Stimulated activated effector memory CD8-positive, alpha-beta T cell treated with anti-CD3 and anti-CD28 coated beads, Interleukin-12 subunit alpha, Interleukin-12 subunit beta, amount 100 ng/mL, for 72 hours (primary cell): ENCODE measurements around the gene CRYBA2.

Experiments
- ATAC-seq: fragments of 150-1000 bp; cut with Tn5 transposase; 2 replicates; pipeline ENCODE4 v1.10.0; 2021
- DNase-seq, 2 donors: peaks; one replicate each; pipeline ENCODE4 v3.0.0; 2021 to 2022; ENCODE audit warnings: low spot score in 2 of 2
- H3K27ac Mint-ChIP-seq: one replicate; pipeline ENCODE4 v1.8.0; 2022; ENCODE audit warnings: mild to moderate bottlenecking, mixed read lengths
- H3K36me3 Mint-ChIP-seq: one replicate; pipeline ENCODE4 v1.8.0; 2022; ENCODE audit warnings: mild to moderate bottlenecking, mixed read lengths
- H3K4me1 Mint-ChIP-seq: one replicate; pipeline ENCODE4 v1.8.0; 2022; ENCODE audit warnings: mixed read lengths
- H3K4me3 Mint-ChIP-seq: one replicate; pipeline ENCODE4 v1.8.0; 2022; ENCODE audit warnings: mild to moderate bottlenecking, mixed read lengths
- H3K9me3 Mint-ChIP-seq: one replicate; pipeline ENCODE4 v1.8.0; 2022; ENCODE audit warnings: mixed read lengths

Gene CRYBA2

DNA sequence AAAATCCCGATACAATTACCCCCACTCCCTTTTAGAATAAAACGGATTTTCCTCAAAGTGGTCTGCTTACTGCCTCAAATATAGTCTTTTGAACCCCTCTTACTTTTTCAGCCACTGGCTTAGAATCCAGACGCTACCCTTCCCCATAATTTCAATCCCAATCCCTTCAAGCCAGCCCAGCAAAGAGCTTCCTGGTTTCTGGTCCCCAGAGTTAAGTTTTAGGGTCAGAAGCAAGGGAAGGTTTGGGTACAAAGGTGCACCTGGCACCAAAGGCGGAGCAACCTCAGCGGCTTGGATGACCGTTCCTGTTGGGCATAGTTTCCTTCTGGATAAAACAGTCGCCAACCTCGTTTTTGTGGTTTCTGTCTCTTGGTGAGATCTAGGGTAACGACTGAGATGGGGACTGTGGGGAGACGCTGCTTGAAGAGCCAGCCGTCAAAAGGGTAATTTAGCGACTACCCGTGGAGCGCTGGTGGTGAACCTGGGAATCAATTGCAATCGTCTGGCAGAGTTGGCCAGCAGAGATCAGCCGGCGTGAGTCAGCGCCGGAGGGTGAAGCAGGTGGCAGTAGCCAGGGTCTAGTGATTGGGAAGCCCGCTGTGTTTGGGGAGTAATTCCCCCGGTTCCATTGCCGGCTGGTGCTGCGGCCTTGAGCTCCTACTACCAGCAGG is 9.8 kb downstream of the CRYBA2 start:
- H3K36me3 Mint-ChIP-seq = peaks cover 6% of the 10 kb centered on the region
- H3K4me1 Mint-ChIP-seq = peaks cover 35% of the 10 kb centered on the region
- ATAC-seq = no peak
- no peak overlapping the region for H3K27ac Mint-ChIP-seq
- DNase-seq = no peak
- H3K4me3 Mint-ChIP-seq = no peak overlapping the region
- no peaks in the 10 kb centered on the region for H3K9me3 Mint-ChIP-seq

DNA sequence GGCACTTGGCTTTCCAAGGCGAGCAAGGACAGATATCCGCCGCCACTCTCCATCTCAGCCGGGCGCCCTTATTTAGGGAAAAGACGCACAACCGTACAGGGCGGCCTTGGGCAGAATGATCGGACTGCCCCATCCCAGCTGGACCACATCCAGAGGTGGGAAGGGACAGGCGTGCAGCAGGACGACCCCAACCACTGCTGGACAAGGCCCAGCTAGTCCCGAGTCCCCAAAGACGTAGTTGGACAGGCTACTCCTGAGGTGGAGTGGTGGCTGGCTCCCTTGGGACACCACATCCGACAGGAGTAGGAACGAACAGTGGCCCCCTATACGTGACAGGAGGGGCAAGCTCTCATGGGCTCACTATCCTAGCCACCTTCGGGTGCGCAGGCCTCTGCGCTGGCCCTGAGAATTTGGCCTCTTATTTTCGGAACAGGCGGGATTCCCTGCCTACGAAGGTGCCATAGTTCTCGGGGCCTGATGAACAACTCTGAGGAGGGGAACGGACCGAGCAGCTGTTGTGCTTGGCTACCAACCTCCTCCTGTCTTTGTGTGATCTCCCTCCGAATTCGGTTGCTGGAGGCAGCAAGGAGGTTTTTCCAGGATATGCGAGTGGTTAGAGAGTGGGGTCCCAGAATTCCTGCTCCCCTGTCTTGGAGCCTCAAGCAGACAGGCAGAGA is 10.5 kb downstream of the CRYBA2 start:
- Mint-ChIP-seq H3K4me3 (peak overlapping the region; percentile 74), H3K4me1 (peaks cover 35% of the 10 kb centered on the region), H3K9me3 (no peaks in the 10 kb centered on the region)

DNA sequence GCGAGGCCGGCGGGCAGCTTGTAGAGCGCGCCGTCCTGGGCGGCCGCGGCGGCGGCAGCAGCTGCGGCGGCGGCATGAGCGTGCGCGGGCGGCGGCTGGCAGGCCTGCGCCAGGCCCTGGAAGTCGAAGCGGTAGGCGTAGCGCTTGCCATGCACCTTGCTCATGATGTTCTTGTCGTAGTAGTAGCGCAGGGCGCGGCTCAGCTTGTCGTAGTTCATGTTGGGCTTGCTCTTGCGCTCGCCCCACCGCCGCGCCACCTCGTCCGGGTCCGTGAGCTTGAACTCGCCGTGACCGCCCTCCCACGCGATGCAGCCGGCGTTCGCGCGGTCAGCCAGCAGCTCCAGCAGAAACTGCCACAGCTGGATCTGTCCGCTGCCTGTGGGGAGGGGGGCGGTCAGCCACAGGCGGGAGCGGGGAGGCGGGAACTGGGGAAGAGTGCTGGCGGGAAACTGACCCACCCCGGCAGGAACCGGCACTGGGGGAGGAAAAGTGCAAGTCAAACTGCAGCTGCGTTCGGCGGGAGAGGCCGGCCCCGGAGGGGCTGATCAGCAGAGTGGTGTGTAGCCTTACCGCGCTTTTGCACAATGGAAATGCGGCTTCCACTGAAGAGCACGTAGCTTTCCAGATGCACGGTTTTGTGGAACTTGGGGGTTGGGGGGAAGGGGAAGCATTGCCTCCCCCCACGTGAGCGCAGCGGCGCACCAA is 11.2 kb downstream of the CRYBA2 start:
- Mint-ChIP-seq H3K36me3 (peaks cover 6% of the 10 kb centered on the region), H3K9me3 (no peaks in the 10 kb centered on the region), H3K4me3 (peak overlapping the region; percentile 74), H3K4me1 (peaks cover 35% of the 10 kb centered on the region), H3K27ac (no peak overlapping the region)
- no peak for DNase-seq
- peak; percentile 27 for ATAC-seq

More for the DNA sequence above, 10.5 kb downstream of the CRYBA2 start:
- ATAC-seq (no peak), DNase-seq (no peak)
- Mint-ChIP-seq H3K27ac (no peak overlapping the region), H3K36me3 (peaks cover 6% of the 10 kb centered on the region)

DNA sequence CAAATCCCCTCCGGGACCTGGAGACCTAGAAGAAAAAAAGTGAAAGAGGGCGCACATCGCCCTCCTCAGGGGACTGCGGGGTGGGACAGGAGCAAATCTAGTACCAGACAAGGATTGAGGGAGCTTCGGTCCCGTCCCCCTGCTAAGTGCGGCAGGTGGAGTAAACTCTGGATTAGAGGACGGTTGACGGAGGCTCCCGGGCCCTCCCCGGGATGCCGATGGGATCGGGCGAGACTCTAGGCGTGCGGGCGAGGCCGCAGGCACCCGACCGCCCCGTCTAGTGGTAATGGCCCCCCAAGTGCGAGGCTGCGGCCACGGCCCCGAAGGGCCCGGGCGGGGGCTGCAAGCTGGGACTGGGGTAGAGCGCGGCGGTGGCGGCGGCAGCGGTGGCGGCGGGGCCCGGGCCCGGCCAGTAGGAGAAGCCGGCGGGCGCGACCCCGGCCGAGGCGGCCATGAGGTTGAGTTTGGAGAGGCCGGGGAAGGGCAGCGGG is 11.8 kb downstream of the CRYBA2 start:
- Mint-ChIP-seq H3K27ac (no peak overlapping the region), H3K4me1 (peaks cover 35% of the 10 kb centered on the region), H3K9me3 (no peaks in the 10 kb centered on the region), H3K36me3 (peaks cover 6% of the 10 kb centered on the region), H3K4me3 (peak overlapping the region; percentile 74)
- ATAC-seq = no peak
- no peak for DNase-seq

DNA sequence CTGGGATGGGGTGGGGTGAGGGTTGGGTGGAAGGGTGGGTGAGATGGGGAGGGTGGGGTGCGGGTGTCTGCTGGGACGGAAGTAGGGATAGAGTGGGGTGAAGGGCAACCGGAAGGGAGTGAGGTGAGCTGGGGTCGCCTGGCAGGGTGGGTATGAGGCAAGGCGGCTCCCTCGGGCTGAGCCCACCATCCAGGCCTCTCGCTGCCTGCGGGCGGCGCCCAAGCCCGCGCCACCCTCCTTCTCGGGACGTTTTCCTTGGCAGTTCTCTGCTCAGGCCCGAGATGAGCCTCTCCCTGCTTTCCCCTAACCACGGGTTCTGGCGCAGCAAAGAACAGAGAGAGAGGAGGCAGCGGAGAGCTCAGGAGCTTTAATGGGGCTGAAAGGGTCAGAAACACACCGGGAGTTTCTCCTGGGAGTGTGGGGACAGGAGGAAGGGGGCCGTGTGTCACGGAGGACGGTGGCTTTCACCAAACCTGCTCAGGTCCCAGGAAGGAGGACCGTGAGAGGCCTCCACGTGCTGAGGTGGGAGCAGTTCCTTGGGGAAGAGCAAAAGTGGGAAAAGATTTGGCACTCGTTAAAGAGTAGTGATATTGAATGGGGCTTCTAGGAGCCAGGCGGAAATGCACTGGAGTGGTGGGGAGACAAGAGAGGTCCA is 12.4 kb downstream of the CRYBA2 start:
- ATAC-seq (no peak), DNase-seq (no peak)
- Mint-ChIP-seq H3K4me1 (peaks cover 34% of the 10 kb centered on the region), H3K27ac (no peak overlapping the region), H3K4me3 (peak overlapping the region; percentile 74), H3K9me3 (no peaks in the 10 kb centered on the region), H3K36me3 (peaks cover 6% of the 10 kb centered on the region)

DNA sequence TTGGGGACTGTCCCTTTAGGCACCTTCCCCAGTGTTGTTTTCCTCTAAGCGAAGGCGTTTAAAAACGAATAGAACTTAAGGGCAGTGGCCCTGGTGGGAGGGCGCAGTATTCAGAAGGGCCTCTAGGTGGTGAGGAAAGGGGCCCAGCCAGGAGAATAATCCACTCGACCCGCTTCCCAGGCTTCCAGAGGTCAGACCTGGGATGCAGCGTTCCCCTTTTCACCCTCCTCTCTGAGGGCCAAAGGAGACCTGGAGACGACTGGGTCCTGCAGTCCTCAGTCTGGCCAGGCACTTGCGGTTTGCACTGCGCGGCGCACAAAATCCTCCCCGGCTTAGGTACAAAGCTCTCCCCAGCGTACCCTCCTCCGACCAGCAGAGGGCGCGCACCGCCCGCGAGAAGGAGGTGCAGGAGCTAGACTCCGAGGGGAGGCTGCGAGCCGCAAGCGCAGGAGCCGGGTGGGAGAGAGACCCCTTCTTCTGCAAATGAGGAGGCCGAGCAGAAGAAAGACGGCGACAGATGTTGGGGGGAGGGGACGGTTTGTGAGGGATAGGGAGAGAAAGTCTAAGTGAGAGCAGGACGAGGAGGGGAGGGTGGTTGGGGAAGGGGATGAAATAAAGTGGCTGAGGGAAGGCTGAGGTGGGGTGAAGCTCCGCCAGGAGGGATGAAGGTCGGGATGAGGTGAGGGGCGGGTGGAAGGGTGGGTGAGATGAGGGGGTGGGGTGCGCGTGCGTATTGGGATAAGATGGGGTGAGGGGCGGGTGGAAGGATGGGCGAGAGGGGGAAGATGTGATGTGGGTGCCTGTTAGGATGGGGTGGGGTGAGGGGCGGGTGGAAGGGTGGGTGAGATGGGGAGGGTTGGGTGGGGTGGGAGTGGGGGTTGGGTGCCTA is 13.1 kb downstream of the CRYBA2 start:
- H3K36me3 Mint-ChIP-seq = peaks cover 6% of the 10 kb centered on the region
- H3K27ac Mint-ChIP-seq = no peak overlapping the region
- DNase-seq (peak; percentile 82 to 92), ATAC-seq (peak; percentile 92)
- H3K9me3 Mint-ChIP-seq = no peaks in the 10 kb centered on the region
- peaks cover 29% of the 10 kb centered on the region for H3K4me1 Mint-ChIP-seq
- peak overlapping the region; percentile 74 for H3K4me3 Mint-ChIP-seq

DNA sequence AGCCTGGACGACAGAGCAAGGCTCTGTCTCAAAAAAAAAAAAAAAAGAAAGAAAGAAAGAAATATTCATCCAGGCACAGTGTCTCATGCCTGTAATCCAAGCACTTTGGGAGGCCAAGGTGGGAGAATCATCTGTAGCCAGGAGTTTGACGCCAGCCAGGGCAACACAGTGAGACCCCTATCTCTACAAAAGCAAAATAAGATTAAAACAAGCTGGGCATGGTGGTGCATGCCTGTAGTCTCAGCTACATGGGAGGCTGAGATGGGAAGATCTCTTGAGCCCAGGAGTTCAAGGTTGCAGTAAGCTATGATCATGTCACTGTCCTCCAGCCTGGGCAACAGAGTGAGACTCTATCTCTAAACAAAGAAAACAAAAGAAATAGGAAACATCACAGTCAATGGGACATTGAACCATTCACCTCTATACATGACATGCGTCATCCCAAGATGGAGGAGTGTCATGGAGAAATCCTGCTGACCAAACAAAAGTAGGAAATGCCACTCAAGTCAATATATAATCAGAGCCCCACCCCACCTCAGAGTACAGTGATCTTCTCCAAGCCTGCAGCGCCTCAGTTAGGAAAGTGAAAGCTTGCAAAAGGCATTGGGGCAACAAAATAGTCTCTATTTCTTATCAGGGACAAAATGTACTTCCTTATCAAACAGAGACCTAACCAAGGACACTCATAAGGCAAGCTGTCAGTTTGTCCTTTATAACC is 18.0 kb downstream of the CRYBA2 start:
- no peak for ATAC-seq

DNA sequence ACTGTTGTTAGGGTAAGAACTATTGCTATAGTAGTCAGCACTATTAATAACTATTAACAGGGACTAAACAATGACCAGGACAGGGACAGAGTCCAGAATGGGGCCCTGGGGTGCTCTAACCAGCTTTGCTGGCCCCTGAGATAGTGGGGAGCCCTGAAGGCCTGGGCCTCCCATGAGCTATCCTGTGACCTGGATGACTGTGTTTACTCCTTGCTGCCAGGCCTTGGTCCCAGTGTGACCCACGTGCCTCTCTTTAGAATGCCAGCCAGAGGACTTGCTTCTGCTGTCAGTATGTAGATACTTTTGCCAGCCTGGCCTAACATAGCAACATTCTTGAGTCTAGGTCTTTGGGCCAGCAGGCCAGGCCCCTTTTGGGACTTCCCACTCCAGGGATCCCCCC is 22.3 kb downstream of the CRYBA2 start:
- no peak overlapping the region for H3K27ac Mint-ChIP-seq
- H3K36me3 Mint-ChIP-seq = no peaks in the 10 kb centered on the region
- H3K9me3 Mint-ChIP-seq = no peaks in the 10 kb centered on the region
- no peak for DNase-seq
- no peak overlapping the region for H3K4me3 Mint-ChIP-seq
- H3K4me1 Mint-ChIP-seq = no peaks in the 10 kb centered on the region
- ATAC-seq = no peak

More for the DNA sequence above, 18.0 kb downstream of the CRYBA2 start:
- H3K27ac Mint-ChIP-seq = no peak overlapping the region
- no peaks in the 10 kb centered on the region for H3K9me3 Mint-ChIP-seq
- no peak overlapping the region for H3K4me3 Mint-ChIP-seq
- no peak for DNase-seq
- peaks cover 7% of the 10 kb centered on the region for H3K4me1 Mint-ChIP-seq
- peaks cover 4% of the 10 kb centered on the region for H3K36me3 Mint-ChIP-seq

DNA sequence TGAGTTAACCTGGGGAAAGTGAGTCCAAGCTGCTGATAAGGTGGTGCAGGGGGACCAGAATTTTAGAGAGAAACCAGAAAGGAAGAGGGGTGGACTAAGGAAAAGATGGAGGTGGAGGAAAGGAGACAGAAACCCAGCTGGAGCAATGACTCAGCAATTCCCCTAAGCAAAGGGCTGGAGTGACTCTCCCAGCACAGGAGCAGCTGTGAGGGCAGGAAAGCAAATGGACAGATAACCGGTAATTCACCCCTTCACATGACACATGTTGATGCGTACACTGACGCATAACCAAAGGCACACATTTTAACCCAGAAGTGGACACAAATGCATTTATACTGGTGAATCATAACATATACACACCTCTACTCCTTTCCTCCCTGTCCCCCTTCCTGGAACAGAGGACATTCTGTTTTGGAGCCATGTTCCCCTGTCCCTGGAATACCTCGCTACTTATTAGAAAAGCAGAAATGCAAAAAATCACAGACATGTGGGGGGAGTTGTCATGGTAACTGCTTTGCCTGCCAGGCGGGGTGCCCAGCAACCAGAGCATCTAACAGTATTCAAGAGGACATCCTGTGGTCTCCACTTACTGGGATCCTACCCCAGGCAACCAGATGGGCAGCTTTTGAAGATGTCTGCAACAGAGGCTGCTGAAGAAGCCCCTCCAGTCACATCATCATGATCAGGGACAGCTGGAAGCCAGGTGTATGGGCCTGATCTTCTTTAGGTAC is 29.0 kb downstream of the CRYBA2 start:
- peaks cover 15% of the 10 kb centered on the region for H3K4me1 Mint-ChIP-seq
- H3K36me3 Mint-ChIP-seq = peaks cover 2% of the 10 kb centered on the region
- DNase-seq (no peak), ATAC-seq (no peak)
- H3K4me3 Mint-ChIP-seq = no peak overlapping the region
- no peak overlapping the region for H3K27ac Mint-ChIP-seq
- no peaks in the 10 kb centered on the region for H3K9me3 Mint-ChIP-seq

DNA sequence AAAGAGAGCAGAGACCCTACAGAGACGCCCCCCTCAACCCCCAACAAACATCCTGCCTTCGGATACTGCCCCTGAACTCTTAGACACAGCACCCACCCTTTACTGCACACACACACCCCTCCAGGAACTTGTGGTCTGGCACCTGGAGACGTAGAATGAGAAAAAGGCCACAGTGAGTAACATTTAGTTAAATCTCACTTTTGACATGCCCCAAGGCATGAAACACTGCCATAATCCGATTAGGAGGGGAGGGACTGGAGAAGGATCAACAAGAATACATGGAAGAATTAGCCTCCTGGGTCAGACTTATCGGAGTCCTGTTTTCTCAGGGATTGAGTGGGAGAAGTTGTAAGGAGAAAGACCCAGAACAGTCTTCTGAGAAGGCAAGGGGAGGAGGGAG is 29.6 kb downstream of the CRYBA2 start:
- peaks cover 15% of the 10 kb centered on the region for H3K4me1 Mint-ChIP-seq
- ATAC-seq = no peak
- no peak for DNase-seq
- H3K27ac Mint-ChIP-seq = no peak overlapping the region
- H3K9me3 Mint-ChIP-seq = no peaks in the 10 kb centered on the region
- peaks cover 6% of the 10 kb centered on the region for H3K36me3 Mint-ChIP-seq
- H3K4me3 Mint-ChIP-seq = no peak overlapping the region

DNA sequence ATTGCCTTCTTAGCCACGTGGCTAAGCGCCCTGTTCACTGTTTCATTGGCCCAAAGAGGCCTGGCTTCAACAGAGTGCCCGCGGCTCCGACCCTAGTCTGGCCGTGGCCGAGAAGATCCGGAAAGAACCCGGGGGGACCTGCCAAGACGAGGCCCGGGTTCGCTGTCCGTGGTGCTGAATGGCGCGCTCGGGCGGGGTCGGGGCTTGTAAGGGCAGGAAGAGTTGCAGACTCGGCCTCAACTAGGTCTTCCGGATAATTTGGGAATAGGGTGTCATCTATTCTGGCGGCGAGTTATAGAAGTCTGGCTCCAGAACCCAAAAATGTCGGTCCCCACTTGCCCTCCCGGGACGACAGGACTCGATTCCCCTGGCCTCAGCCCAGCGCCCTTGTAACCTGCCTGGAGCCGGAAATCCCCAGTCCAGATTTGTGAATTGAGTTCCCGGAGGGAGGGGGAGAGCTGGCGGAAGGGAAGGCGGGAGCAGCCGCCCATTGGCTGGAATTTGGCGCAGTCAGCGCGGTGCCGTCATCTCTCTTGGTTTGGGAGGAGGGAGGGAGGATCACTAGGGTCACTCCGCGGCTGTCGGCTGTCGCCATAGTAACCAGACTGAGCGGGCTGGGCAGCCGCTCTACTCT is 30.2 kb downstream of the CRYBA2 start:
- Mint-ChIP-seq H3K27ac (no peak overlapping the region), H3K9me3 (no peaks in the 10 kb centered on the region), H3K4me3 (no peak overlapping the region), H3K36me3 (peaks cover 6% of the 10 kb centered on the region), H3K4me1 (peaks cover 15% of the 10 kb centered on the region)
- DNase-seq = peak in 1 of 2 donors; percentile 69
- no peak for ATAC-seq

DNA sequence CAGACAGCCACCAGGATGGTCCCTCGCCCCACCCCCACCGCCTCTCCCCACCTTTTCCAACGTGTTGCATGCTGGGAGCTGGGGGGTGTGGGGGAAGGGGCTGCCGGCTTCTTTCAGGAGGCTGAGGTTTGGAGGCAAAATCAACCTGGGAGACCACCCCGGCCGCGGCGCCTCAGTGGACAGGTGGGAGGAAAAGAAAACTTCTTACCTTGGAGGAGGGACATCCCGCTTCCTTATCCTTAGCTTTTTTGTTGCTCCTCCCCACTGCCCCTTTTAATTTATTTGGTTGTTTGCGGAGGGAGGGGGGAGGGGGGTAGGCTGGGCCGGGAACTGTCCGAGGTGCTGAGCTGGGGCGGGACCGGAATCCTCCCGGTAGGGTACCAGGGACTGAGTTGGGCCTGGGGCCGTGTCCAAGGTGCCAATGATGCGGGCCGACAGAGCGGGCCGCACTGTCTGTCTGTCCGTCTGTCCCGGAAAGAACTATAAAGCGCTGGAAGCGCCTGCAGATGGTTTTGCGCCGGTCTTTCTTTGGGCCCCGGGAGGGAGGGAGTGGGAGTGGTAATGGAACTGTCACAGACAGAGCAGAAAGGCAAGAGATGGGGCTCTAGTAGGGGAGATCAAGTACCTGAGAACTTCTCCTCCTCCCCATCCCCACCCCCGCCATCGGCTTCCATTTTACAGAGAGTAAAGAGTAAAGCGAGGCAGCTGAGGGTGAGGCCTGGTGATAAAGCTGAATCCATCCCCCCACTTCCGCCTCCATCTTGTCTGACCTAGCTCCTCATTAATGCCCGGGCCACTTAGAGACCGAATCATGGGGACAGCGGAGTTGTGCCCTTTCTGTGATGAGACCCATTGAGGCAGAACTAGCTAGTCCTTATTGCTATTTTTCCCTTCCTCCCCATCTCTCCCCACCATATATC is 31.3 kb downstream of the CRYBA2 start:
- Mint-ChIP-seq H3K27ac (no peak overlapping the region), H3K4me3 (peak overlapping the region; percentile 61), H3K9me3 (no peaks in the 10 kb centered on the region), H3K4me1 (peaks cover 15% of the 10 kb centered on the region), H3K36me3 (peaks cover 6% of the 10 kb centered on the region)
- no peak for DNase-seq
- no peak for ATAC-seq
